Liver (tissue), 3 donors: ENCODE results near the gene CD247.

Experiments
- EGR1 ChIP-seq, 2 donors: IDR thresholded peaks; 2 replicates each; pipeline ENCODE4 v1.6.1; 2016 to 2018; ENCODE audit warnings: antibody characterized with exemption in 2 of 2, low read depth in 2 of 2
- FOXA1 ChIP-seq: IDR thresholded peaks from 2 replicates; pipeline ENCODE4 v1.6.1; 2016; ENCODE audit warnings: antibody characterized with exemption
- GABPA ChIP-seq, 2 donors: IDR thresholded peaks in 1 of 2; conservative IDR thresholded peaks in 1 of 2; 2 replicates each; pipeline ENCODE4 v1.6.1; 2016; ENCODE audit warnings: antibody characterized with exemption in 2 of 2, mild to moderate bottlenecking in 1 of 2, moderate library complexity in 1 of 2
- JUND ChIP-seq, 2 donors: IDR thresholded peaks; 2 replicates each; pipeline ENCODE4 v1.6.1; 2016; ENCODE audit warnings: antibody characterized with exemption in 2 of 2
- RAD21 ChIP-seq, 2 donors: IDR thresholded peaks; 2 replicates each; pipeline ENCODE4 v1.6.1; 2016; ENCODE audit warnings: antibody characterized with exemption in 2 of 2, mild to moderate bottlenecking in 2 of 2
- RXRA ChIP-seq, 2 donors: IDR thresholded peaks; 2 replicates each; pipeline ENCODE4 v1.6.1; 2017 to 2018; ENCODE audit warnings: antibody characterized with exemption in 2 of 2, mild to moderate bottlenecking in 1 of 2
- SP1 ChIP-seq: IDR thresholded peaks from 2 replicates; pipeline ENCODE4 v1.6.1; 2018; ENCODE audit warnings: antibody characterized with exemption, mild to moderate bottlenecking
- YY1 ChIP-seq: IDR thresholded peaks from 2 replicates; pipeline ENCODE4 v1.6.1; 2016; ENCODE audit warnings: antibody characterized with exemption, mild to moderate bottlenecking
- TF ChIP-seq, protein P1 (sequence below): fragments of 150-350 bp; IDR thresholded peaks from 2 replicates; pipeline ENCODE4 v1.5.1; 2017; ENCODE audit warnings: improper control_type of control experiment, low read depth, low read length; ENCODE audit not compliant: missing input control
- TF ChIP-seq, protein P2 (sequence below): IDR thresholded peaks from 2 replicates; pipeline ENCODE4 v1.6.1; 2016; ENCODE audit warnings: antibody characterized with exemption
- TF ChIP-seq, protein P3 (sequence below): IDR thresholded peaks from 2 replicates; pipeline ENCODE4 v1.6.1; 2016; ENCODE audit warnings: antibody characterized with exemption, mild to moderate bottlenecking
- TF ChIP-seq, protein P4 (sequence below): IDR thresholded peaks from 2 replicates; pipeline ENCODE4 v1.6.1; 2016; ENCODE audit warnings: antibody characterized with exemption
- donor health status: healthy.
- donor health status: healthy.

DNA sequence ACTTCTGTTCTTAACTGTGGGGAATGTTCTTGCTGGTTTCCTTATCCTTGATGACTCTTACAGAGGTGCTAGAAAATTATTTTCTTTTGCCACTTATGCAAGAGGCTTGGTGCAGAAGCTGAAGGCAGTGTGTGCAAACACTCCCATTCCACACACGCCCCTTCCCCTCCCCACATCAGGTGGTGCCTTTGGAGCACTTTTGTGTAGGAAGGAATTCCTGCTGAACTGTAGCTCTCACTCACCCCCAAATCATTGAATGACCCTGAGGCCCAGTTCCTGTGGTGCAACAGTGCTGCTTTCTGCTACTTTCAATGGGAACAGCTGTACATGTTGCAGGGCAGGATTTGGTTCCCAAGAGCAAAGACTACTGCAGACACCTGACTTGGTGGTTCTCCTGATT lies 101.8 kb downstream of the CD247 start:
- TF ChIP-seq RAD21 (IDR thresholded peaks at IDR 0.05), result no peak
- TF ChIP-seq, protein P1, sequence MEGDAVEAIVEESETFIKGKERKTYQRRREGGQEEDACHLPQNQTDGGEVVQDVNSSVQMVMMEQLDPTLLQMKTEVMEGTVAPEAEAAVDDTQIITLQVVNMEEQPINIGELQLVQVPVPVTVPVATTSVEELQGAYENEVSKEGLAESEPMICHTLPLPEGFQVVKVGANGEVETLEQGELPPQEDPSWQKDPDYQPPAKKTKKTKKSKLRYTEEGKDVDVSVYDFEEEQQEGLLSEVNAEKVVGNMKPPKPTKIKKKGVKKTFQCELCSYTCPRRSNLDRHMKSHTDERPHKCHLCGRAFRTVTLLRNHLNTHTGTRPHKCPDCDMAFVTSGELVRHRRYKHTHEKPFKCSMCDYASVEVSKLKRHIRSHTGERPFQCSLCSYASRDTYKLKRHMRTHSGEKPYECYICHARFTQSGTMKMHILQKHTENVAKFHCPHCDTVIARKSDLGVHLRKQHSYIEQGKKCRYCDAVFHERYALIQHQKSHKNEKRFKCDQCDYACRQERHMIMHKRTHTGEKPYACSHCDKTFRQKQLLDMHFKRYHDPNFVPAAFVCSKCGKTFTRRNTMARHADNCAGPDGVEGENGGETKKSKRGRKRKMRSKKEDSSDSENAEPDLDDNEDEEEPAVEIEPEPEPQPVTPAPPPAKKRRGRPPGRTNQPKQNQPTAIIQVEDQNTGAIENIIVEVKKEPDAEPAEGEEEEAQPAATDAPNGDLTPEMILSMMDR, result no peak
- TF ChIP-seq, protein P2, sequence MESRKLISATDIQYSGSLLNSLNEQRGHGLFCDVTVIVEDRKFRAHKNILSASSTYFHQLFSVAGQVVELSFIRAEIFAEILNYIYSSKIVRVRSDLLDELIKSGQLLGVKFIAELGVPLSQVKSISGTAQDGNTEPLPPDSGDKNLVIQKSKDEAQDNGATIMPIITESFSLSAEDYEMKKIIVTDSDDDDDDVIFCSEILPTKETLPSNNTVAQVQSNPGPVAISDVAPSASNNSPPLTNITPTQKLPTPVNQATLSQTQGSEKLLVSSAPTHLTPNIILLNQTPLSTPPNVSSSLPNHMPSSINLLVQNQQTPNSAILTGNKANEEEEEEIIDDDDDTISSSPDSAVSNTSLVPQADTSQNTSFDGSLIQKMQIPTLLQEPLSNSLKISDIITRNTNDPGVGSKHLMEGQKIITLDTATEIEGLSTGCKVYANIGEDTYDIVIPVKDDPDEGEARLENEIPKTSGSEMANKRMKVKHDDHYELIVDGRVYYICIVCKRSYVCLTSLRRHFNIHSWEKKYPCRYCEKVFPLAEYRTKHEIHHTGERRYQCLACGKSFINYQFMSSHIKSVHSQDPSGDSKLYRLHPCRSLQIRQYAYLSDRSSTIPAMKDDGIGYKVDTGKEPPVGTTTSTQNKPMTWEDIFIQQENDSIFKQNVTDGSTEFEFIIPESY, result no peak
- TF ChIP-seq EGR1 (IDR thresholded peaks at IDR 0.05; ENCODE audit: low read depth in 2 of 2), result no peak
- TF ChIP-seq JUND (IDR thresholded peaks at IDR 0.05), result no peak
- TF ChIP-seq FOXA1, result no peak
- TF ChIP-seq, protein P3, sequence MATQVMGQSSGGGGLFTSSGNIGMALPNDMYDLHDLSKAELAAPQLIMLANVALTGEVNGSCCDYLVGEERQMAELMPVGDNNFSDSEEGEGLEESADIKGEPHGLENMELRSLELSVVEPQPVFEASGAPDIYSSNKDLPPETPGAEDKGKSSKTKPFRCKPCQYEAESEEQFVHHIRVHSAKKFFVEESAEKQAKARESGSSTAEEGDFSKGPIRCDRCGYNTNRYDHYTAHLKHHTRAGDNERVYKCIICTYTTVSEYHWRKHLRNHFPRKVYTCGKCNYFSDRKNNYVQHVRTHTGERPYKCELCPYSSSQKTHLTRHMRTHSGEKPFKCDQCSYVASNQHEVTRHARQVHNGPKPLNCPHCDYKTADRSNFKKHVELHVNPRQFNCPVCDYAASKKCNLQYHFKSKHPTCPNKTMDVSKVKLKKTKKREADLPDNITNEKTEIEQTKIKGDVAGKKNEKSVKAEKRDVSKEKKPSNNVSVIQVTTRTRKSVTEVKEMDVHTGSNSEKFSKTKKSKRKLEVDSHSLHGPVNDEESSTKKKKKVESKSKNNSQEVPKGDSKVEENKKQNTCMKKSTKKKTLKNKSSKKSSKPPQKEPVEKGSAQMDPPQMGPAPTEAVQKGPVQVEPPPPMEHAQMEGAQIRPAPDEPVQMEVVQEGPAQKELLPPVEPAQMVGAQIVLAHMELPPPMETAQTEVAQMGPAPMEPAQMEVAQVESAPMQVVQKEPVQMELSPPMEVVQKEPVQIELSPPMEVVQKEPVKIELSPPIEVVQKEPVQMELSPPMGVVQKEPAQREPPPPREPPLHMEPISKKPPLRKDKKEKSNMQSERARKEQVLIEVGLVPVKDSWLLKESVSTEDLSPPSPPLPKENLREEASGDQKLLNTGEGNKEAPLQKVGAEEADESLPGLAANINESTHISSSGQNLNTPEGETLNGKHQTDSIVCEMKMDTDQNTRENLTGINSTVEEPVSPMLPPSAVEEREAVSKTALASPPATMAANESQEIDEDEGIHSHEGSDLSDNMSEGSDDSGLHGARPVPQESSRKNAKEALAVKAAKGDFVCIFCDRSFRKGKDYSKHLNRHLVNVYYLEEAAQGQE, result no peak
- TF ChIP-seq SP1, result no peak
- TF ChIP-seq RXRA (IDR thresholded peaks at IDR 0.05), result no peak
- TF ChIP-seq YY1, result no peak
- TF ChIP-seq, protein P4, sequence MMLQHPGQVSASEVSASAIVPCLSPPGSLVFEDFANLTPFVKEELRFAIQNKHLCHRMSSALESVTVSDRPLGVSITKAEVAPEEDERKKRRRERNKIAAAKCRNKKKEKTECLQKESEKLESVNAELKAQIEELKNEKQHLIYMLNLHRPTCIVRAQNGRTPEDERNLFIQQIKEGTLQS, result no peak
- no peak for TF ChIP-seq GABPA (IDR thresholded peaks at IDR 0.05 in 1 of 2, conservative IDR thresholded peaks at IDR 0.05 in 1 of 2)
